HepG2 (cell line): ENCODE data around the gene SLC27A1. TPM values are rescaled to one million over a fixed set of nuclear protein-coding genes. Genes with fewer than 3 reads are reported as not detected.

ENCODE experiments used
- ATAC-seq: fragments of 200-7000 bp; cut with Tn5 transposase; 3 replicates; pipeline ENCODE4 v1.9.1; 2020; ENCODE audit warnings: mild to moderate bottlenecking, moderate library complexity
- BruUV-seq: library from RNA; stranded (reverse); fragments of 400-500 nt; replicated peaks from 2 replicates; lab custom pipeline; 2021; lab: Mats Ljungman, UMichigan
- CTCF ChIA-PET: fragments of 300-600 bp; formaldehyde crosslinking; extraction: SDS; loops from one replicate; lab custom pipeline; 2021; ENCODE audit warnings: low total read pairs, inconsistent platforms, low intra/inter-chr PET ratio; lab: Yijun Ruan, JAX
- POLR2A ChIA-PET: fragments of 350-600 bp; sonication (Branson Sonifier 250); formaldehyde crosslinking; loops from one replicate; lab custom pipeline; 2020; ENCODE audit warnings: antibody characterized with exemption, inconsistent platforms; lab: Yijun Ruan, JAX
- DNase-seq: peaks from one replicate; pipeline ENCODE4 v3.0.0-alpha.2; 2015; ENCODE audit warnings: low spot score
- FAIRE-seq: peaks from 3 replicates; lab custom pipeline; 2011; peaks lifted over from hg19 to GRCh38; lab: Jason Lieb, UNC
- H2AFZ ChIP-seq: one replicate; pipeline ENCODE4 v1.6.1; 2011; ENCODE audit warnings: low read length, inconsistent platforms
- H3K27ac ChIP-seq: fragments of 300-600 bp; 3 replicates; pipeline ENCODE4 v1.8.0; 2011; ENCODE audit warnings: mixed run types, mild to moderate bottlenecking, mixed read lengths, low read length, inconsistent platforms; ENCODE audit not compliant: insufficient read depth; ENCODE audit errors: extremely low read length
- H3K27me3 ChIP-seq, 2 experiments: fragments of 200-600 bp in 1 of 2; 2 replicates in 1 of 2; 3 replicates in 1 of 2; pipeline versions ENCODE4 v1.6.0 to v1.8.0; 2011; ENCODE audit warnings: low read length in 2 of 2, mild to moderate bottlenecking in 2 of 2, moderate library complexity in 2 of 2, inconsistent platforms in 1 of 2; ENCODE audit not compliant: insufficient read depth in 2 of 2, control insufficient read depth in 1 of 2
- H3K36me3 ChIP-seq, 2 experiments: fragments of 200-600 bp in 1 of 2; replicated peaks in 1 of 2; 2 replicates in 1 of 2; 3 replicates in 1 of 2; pipeline versions ENCODE4 v1.5.1 to v1.8.0; 2011; ENCODE audit warnings: low read length in 2 of 2, inconsistent platforms in 1 of 2; ENCODE audit not compliant: insufficient read depth in 2 of 2, control insufficient read depth in 1 of 2
- H3K4me1 ChIP-seq: 2 replicates; pipeline ENCODE4 v1.5.1; 2012; ENCODE audit warnings: low read length, inconsistent platforms; ENCODE audit not compliant: insufficient read depth
- H3K4me2 ChIP-seq: 2 replicates; pipeline ENCODE4 v1.6.0; 2011; ENCODE audit warnings: low read depth, low read length, inconsistent platforms
- H3K4me3 ChIP-seq, 3 experiments: fragments of 200-600 bp in 1 of 3; sonication (generic), shearing (Covaris generic) in 1 of 3; replicated peaks in 1 of 3; 2 replicates each; pipeline ENCODE4 v1.5.1; 2011 to 2016; ENCODE audit warnings: low read length in 3 of 3, inconsistent platforms in 2 of 3, low read depth in 2 of 3, mild to moderate bottlenecking in 2 of 3, control low read depth in 1 of 3, mixed read lengths in 1 of 3; ENCODE audit not compliant: insufficient read depth in 1 of 3
- H3K79me2 ChIP-seq: one replicate; pipeline ENCODE4 v1.6.1; 2011; ENCODE audit warnings: low read length, inconsistent platforms; ENCODE audit not compliant: insufficient read depth
- H3K9ac ChIP-seq: 2 replicates; pipeline ENCODE4 v1.6.0; 2011; ENCODE audit warnings: mild to moderate bottlenecking, low read depth, low read length, inconsistent platforms; ENCODE audit not compliant: insufficient read depth
- H3K9me3 ChIP-seq: 2 replicates; pipeline ENCODE4 v1.5.1; 2012; ENCODE audit warnings: mild to moderate bottlenecking, low read length
- H4K20me1 ChIP-seq: 2 replicates; pipeline ENCODE4 v1.6.0; 2011; ENCODE audit warnings: inconsistent platforms, mild to moderate bottlenecking, low read length, moderate library complexity; ENCODE audit not compliant: insufficient read depth
- ARNT ChIP-seq: fragments of 450-650 bp; IDR thresholded peaks from 2 replicates; pipeline ENCODE4 v1.6.1; 2017
- MEIS2 ChIP-seq: sonication (generic); formaldehyde crosslinking; IDR thresholded peaks from 2 replicates; pipeline ENCODE4 v1.9.0; 2021; ENCODE audit warnings: mild to moderate bottlenecking, missing genetic modification reagents
- NBN ChIP-seq: fragments of 450-650 bp; conservative IDR thresholded peaks from 2 replicates; pipeline ENCODE4 v1.6.1; 2017
- PHF21A ChIP-seq: sonication (generic); formaldehyde crosslinking; IDR thresholded peaks from 2 replicates; pipeline ENCODE4 v1.5.0; 2020; ENCODE audit warnings: mild to moderate bottlenecking, missing genetic modification reagents
- SRF ChIP-seq: IDR thresholded peaks from 2 replicates; pipeline ENCODE4 v1.6.1; 2011; ENCODE audit warnings: mild to moderate bottlenecking, low read depth, low read length, moderate library complexity
- ZBTB20 ChIP-seq: sonication (generic); formaldehyde crosslinking; IDR thresholded peaks from 2 replicates; pipeline ENCODE4 v1.8.1; 2023; ENCODE audit warnings: missing genetic modification reagents, low read depth, mild to moderate bottlenecking, borderline replicate concordance
- ZFP62 ChIP-seq: sonication (generic); formaldehyde crosslinking; IDR thresholded peaks from 2 replicates; pipeline ENCODE4 v1.4.0; 2020; ENCODE audit warnings: missing genetic modification reagents
- ZNF317 ChIP-seq: sonication (generic); formaldehyde crosslinking; IDR thresholded peaks from 2 replicates; pipeline ENCODE4 v1.5.0; 2020; ENCODE audit warnings: mild to moderate bottlenecking, missing genetic modification reagents
- ZNF432 ChIP-seq: sonication (generic); formaldehyde crosslinking; IDR thresholded peaks from 2 replicates; pipeline ENCODE4 v1.5.0; 2020; ENCODE audit warnings: missing genetic modification reagents, mild to moderate bottlenecking, borderline replicate concordance
- ZNF564 ChIP-seq: sonication (generic); formaldehyde crosslinking; IDR thresholded peaks from 2 replicates; pipeline ENCODE4 v1.8.1; 2023; ENCODE audit warnings: mild to moderate bottlenecking, missing genetic modification reagents
- ZNF747 ChIP-seq: sonication (generic); formaldehyde crosslinking; IDR thresholded peaks from 2 replicates; pipeline ENCODE4 v1.8.1; 2023; ENCODE audit warnings: missing genetic modification reagents, mild to moderate bottlenecking, borderline replicate concordance
- WGBS: methylation state at CpG from one replicate; pipeline ENCODE4 v1.1.6; 2017; ENCODE audit warnings: low lambda C conversion rate; 5-methylcytosine and 5-hydroxymethylcytosine counted together
- in situ Hi-C: cut with HindIII; loops from 2 replicates; pipeline ENCODE4 v1.10.0; 2017; ENCODE audit warnings: low pct_unique_long_range_greater_than_20kb; ENCODE audit not compliant: extremely low pct_ligation_motif_present
- intact Hi-C: fragments of 100-400 bp; cut with micrococcal nuclease; formaldehyde crosslinking; loops from one replicate; pipeline ENCODE4 v1.10.0; 2022; ENCODE audit not compliant: unreplicated experiment
- polyA plus RNA-seq, 8 experiments: library from polyadenylated mRNA; depleted of rRNA in 3 of 8; stranded (reverse) in 7 of 8; unstranded in 1 of 8; fragments of >200 nt; fragmentation: Illumina TruSeq in 4 of 8; extraction: Trizol in 4 of 8; gene quantifications; 2 replicates each; pipeline versions ENCODE4 v1.2.1 to v1.2.3, GENCODE V29; 2011 to 2016; ENCODE audit warnings: low read depth in 4 of 8, missing spikeins in 1 of 8, mixed read lengths in 1 of 8; ENCODE audit not compliant: insufficient read depth in 1 of 8
- total RNA-seq, 5 experiments: library from RNA; depleted of rRNA; stranded (reverse); fragments of >200 nt; fragmentation: Illumina TruSeq; extraction: Trizol; gene quantifications; 2 replicates each; pipeline ENCODE4 v1.2.3, GENCODE V29; 2016; ENCODE audit warnings: low read depth in 1 of 5
- TF ChIP-seq, protein P1 (sequence below): sonication (generic); formaldehyde crosslinking; IDR thresholded peaks from 2 replicates; pipeline ENCODE4 v1.5.0; 2020; ENCODE audit warnings: mild to moderate bottlenecking, missing genetic modification reagents, borderline replicate concordance
- TF ChIP-seq, protein P2 (sequence below): sonication (generic); formaldehyde crosslinking; IDR thresholded peaks from 2 replicates; pipeline ENCODE4 v1.8.0; 2022; ENCODE audit warnings: missing genetic modification reagents, mild to moderate bottlenecking, borderline replicate concordance
- TF ChIP-seq, protein P3 (sequence below): IDR thresholded peaks from 2 replicates; pipeline ENCODE4 v1.6.1; 2012; ENCODE audit warnings: inconsistent platforms

Gene SLC27A1
- total and polyA plus RNA-seq, 2 of the 13 experiments (the other 11 are each of a cell fraction or from before 2014, with no cell fraction given) = 4.1 to 8.8 TPM

DNA sequence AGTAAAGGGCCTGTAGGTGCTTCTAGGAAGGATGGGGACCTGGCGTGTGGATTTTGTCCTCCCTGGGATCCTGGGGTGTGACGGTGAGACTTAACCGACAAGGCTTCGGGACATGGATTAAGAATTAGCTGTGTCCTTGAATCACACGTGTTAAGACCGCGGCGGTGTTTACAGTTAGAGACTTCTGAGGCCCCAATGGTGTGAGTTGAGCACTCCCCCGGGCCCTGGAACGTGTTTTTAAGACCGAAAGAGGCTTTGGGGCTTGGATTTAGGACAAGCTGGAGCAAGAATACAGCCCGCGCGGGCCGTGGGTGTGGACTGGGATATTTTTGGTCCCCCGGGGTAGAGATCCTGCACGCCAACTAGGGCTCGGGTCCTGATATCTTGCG is 1.2 kb upstream of the SLC27A1 start:
- intact Hi-C loops = loop anchor here (10.0 kb wide), 1 partner anchor 124 kb away; no protein-coding TSS in a partner anchor
- FAIRE-seq (no peak), ATAC-seq (no peak), DNase-seq (no peak)
- CTCF ChIA-PET = no interaction called here
- H3K4me3 ChIP-seq = peak overlapping the region; percentile 71 to 85 (median 71)
- no peaks in the 10 kb centered on the region for H3K36me3 ChIP-seq
- H3K27me3 ChIP-seq = peaks cover 0 to 10% of the 10 kb centered on the region in 2 experiments; a peak in 2 of 5 replicates
- peak overlapping the region; percentile 98 for H3K4me2 ChIP-seq
- H3K9ac ChIP-seq = peak overlapping the region; percentile 53
- in situ Hi-C loops = no loop called here
- POLR2A ChIA-PET = interaction anchor here (0.9 to 1.1 kb wide), 2 partner anchors 30 to 63 kb away, joined by 3 to 4 read pairs; partner anchors contain the start of gene BST2
- peaks cover 8% of the 10 kb centered on the region for H3K79me2 ChIP-seq
- peak overlapping the region; percentile 18 for H2AFZ ChIP-seq
- 20% methylated on average over 1 of the region's 19 CpGs for WGBS
- H3K9me3 ChIP-seq = no peaks in the 10 kb centered on the region
- peaks cover 53% of the 10 kb centered on the region for H3K4me1 ChIP-seq
- no peaks in the 10 kb centered on the region for H4K20me1 ChIP-seq
- no TSS peak for BruUV-seq
- H3K27ac ChIP-seq = peak overlapping the region; percentile 23
- TF ChIP-seq ARNT (no peak), ZNF747 (CRISPR knock-in tag) (0 out of 2 replicates have a peak, but pooled peaks have one; percentile 13), SRF (no peak), PHF21A (CRISPR knock-in tag) (0 out of 2 replicates have a peak, but pooled peaks have one; percentile 7), ZBTB20 (CRISPR knock-in tag) (0 out of 2 replicates have a peak, but pooled peaks have one; percentile 5), ZNF564 (CRISPR knock-in tag) (no peak), NBN (no peak), ZNF432 (CRISPR knock-in tag) (no peak), MEIS2 (CRISPR knock-in tag) (no peak), ZNF317 (no peak), ZFP62 (no peak)
- TF ChIP-seq, protein P1, sequence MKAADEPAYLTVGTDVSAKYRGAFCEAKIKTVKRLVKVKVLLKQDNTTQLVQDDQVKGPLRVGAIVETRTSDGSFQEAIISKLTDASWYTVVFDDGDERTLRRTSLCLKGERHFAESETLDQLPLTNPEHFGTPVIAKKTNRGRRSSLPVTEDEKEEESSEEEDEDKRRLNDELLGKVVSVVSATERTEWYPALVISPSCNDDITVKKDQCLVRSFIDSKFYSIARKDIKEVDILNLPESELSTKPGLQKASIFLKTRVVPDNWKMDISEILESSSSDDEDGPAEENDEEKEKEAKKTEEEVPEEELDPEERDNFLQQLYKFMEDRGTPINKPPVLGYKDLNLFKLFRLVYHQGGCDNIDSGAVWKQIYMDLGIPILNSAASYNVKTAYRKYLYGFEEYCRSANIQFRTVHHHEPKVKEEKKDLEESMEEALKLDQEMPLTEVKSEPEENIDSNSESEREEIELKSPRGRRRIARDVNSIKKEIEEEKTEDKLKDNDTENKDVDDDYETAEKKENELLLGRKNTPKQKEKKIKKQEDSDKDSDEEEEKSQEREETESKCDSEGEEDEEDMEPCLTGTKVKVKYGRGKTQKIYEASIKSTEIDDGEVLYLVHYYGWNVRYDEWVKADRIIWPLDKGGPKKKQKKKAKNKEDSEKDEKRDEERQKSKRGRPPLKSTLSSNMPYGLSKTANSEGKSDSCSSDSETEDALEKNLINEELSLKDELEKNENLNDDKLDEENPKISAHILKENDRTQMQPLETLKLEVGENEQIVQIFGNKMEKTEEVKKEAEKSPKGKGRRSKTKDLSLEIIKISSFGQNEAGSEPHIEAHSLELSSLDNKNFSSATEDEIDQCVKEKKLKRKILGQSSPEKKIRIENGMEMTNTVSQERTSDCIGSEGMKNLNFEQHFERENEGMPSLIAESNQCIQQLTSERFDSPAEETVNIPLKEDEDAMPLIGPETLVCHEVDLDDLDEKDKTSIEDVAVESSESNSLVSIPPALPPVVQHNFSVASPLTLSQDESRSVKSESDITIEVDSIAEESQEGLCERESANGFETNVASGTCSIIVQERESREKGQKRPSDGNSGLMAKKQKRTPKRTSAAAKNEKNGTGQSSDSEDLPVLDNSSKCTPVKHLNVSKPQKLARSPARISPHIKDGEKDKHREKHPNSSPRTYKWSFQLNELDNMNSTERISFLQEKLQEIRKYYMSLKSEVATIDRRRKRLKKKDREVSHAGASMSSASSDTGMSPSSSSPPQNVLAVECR (CRISPR knock-in tag) = 0 out of 2 replicates have a peak, but pooled peaks have one; percentile 2
- TF ChIP-seq, protein P2, sequence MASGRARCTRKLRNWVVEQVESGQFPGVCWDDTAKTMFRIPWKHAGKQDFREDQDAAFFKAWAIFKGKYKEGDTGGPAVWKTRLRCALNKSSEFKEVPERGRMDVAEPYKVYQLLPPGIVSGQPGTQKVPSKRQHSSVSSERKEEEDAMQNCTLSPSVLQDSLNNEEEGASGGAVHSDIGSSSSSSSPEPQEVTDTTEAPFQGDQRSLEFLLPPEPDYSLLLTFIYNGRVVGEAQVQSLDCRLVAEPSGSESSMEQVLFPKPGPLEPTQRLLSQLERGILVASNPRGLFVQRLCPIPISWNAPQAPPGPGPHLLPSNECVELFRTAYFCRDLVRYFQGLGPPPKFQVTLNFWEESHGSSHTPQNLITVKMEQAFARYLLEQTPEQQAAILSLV (CRISPR knock-in tag) = peak; percentile 23; the same call in 1 of the 2 replicates
- TF ChIP-seq, protein P3, sequence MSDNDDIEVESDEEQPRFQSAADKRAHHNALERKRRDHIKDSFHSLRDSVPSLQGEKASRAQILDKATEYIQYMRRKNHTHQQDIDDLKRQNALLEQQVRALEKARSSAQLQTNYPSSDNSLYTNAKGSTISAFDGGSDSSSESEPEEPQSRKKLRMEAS = no peak
